GM23338 (cell line): ENCODE measurements around the gene KIAA1549. TPM values are rescaled to one million over a fixed set of nuclear protein-coding genes. Genes with fewer than 3 reads are reported as not detected.

Experiments
- CREB1 ChIP-seq: fragments of 250-450 bp; sonication (Bioruptor Pico); IDR thresholded peaks from 2 replicates; pipeline ENCODE4 v1.5.0; 2020; ENCODE audit warnings: low read depth, mild to moderate bottlenecking, moderate library complexity
- EZH2 ChIP-seq: fragments of 200-600 bp; sonication (generic); IDR thresholded peaks from one replicate; pipeline ENCODE4 v1.8.0; 2017; ENCODE audit warnings: antibody characterized with exemption, mild to moderate bottlenecking, low read depth; ENCODE audit not compliant: unreplicated experiment
- EZH2phosphoT487 ChIP-seq: fragments of 200-600 bp; sonication (generic); IDR thresholded peaks from one replicate; pipeline ENCODE4 v1.8.1; 2018; ENCODE audit warnings: antibody characterized with exemption; ENCODE audit not compliant: unreplicated experiment
- NANOG ChIP-seq: IDR thresholded peaks from 2 replicates; pipeline ENCODE4 v1.6.1; 2016; ENCODE audit warnings: antibody characterized with exemption, borderline replicate concordance
- STAT1 ChIP-seq: IDR thresholded peaks from one replicate; pipeline ENCODE4 v1.6.1; 2016; ENCODE audit warnings: antibody characterized with exemption; ENCODE audit not compliant: unreplicated experiment
- ZNF331 ChIP-seq: fragments of 250-450 bp; sonication (Bioruptor Pico); IDR thresholded peaks from 2 replicates; pipeline ENCODE4 v1.5.0; 2020; ENCODE audit warnings: low read depth, mild to moderate bottlenecking, moderate library complexity
- polyA plus RNA-seq: library from polyadenylated mRNA; unstranded; fragments of >200 nt; fragmentation: Nextera tagmentation; extraction: Ambion mirVana; gene quantifications from 2 replicates; pipeline ENCODE4 v1.2.1, GENCODE V29; 2016
- total RNA-seq: library from RNA; depleted of rRNA; stranded (reverse); fragments of >200 nt; shearing (Covaris generic); gene quantifications from 2 replicates; pipeline ENCODE4 v1.2.3, GENCODE V29; 2014
- TF ChIP-seq, protein P1 (sequence below): fragments of 250-450 bp; sonication (Bioruptor Pico); IDR thresholded peaks from 2 replicates; pipeline ENCODE4 v1.5.0; 2020; ENCODE audit warnings: mild to moderate bottlenecking, moderate library complexity
- TF ChIP-seq, protein P2 (sequence below): IDR thresholded peaks from one replicate; pipeline ENCODE4 v1.6.1; 2018; ENCODE audit warnings: antibody characterized with exemption; ENCODE audit not compliant: unreplicated experiment

Gene KIAA1549
- total and polyA plus RNA-seq, 2 experiments from 2014 or later: 3.6 to 13.5 TPM

DNA sequence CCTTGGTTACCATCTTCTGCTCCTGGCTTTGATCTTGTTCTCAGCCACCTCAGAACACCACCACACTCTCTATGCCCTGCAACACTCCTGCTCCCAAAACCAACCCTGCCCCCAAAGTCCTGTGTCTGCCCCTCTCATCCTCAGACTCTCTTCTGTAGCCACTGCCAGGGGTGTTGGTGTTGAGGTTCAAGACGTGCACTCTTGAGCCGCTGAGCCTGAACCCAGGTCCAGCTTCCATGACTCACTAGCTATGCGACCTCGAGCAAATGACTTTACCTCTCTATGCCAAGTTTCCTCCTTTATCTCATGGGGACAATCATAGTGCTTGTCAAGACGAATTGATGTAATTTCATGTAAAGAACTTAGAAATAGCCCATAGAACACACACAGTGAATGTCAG lies 182.4 kb downstream of the KIAA1549 start (continued):
- TF ChIP-seq, protein P1, sequence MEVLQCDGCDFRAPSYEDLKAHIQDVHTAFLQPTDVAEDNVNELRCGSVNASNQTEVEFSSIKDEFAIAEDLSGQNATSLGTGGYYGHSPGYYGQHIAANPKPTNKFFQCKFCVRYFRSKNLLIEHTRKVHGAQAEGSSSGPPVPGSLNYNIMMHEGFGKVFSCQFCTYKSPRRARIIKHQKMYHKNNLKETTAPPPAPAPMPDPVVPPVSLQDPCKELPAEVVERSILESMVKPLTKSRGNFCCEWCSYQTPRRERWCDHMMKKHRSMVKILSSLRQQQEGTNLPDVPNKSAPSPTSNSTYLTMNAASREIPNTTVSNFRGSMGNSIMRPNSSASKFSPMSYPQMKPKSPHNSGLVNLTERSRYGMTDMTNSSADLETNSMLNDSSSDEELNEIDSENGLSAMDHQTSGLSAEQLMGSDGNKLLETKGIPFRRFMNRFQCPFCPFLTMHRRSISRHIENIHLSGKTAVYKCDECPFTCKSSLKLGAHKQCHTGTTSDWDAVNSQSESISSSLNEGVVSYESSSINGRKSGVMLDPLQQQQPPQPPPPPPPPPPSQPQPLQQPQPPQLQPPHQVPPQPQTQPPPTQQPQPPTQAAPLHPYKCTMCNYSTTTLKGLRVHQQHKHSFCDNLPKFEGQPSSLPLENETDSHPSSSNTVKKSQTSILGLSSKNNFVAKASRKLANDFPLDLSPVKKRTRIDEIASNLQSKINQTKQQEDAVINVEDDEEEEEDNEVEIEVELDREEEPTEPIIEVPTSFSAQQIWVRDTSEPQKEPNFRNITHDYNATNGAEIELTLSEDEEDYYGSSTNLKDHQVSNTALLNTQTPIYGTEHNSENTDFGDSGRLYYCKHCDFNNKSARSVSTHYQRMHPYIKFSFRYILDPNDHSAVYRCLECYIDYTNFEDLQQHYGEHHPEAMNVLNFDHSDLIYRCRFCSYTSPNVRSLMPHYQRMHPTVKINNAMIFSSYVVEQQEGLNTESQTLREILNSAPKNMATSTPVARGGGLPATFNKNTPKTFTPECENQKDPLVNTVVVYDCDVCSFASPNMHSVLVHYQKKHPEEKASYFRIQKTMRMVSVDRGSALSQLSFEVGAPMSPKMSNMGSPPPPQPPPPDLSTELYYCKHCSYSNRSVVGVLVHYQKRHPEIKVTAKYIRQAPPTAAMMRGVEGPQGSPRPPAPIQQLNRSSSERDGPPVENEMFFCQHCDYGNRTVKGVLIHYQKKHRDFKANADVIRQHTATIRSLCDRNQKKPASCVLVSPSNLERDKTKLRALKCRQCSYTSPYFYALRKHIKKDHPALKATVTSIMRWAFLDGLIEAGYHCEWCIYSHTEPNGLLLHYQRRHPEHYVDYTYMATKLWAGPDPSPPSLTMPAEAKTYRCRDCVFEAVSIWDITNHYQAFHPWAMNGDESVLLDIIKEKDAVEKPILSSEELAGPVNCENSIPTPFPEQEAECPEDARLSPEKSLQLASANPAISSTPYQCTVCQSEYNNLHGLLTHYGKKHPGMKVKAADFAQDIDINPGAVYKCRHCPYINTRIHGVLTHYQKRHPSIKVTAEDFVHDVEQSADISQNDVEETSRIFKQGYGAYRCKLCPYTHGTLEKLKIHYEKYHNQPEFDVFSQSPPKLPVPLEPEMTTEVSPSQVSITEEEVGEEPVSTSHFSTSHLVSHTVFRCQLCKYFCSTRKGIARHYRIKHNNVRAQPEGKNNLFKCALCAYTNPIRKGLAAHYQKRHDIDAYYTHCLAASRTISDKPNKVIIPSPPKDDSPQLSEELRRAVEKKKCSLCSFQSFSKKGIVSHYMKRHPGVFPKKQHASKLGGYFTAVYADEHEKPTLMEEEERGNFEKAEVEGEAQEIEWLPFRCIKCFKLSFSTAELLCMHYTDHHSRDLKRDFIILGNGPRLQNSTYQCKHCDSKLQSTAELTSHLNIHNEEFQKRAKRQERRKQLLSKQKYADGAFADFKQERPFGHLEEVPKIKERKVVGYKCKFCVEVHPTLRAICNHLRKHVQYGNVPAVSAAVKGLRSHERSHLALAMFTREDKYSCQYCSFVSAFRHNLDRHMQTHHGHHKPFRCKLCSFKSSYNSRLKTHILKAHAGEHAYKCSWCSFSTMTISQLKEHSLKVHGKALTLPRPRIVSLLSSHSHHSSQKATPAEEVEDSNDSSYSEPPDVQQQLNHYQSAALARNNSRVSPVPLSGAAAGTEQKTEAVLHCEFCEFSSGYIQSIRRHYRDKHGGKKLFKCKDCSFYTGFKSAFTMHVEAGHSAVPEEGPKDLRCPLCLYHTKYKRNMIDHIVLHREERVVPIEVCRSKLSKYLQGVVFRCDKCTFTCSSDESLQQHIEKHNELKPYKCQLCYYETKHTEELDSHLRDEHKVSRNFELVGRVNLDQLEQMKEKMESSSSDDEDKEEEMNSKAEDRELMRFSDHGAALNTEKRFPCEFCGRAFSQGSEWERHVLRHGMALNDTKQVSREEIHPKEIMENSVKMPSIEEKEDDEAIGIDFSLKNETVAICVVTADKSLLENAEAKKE (CRISPR knock-in tag): no peak
- TF ChIP-seq EZH2: no peak
- no peak for TF ChIP-seq CREB1
- no peak for TF ChIP-seq EZH2phosphoT487
- TF ChIP-seq, protein P2, sequence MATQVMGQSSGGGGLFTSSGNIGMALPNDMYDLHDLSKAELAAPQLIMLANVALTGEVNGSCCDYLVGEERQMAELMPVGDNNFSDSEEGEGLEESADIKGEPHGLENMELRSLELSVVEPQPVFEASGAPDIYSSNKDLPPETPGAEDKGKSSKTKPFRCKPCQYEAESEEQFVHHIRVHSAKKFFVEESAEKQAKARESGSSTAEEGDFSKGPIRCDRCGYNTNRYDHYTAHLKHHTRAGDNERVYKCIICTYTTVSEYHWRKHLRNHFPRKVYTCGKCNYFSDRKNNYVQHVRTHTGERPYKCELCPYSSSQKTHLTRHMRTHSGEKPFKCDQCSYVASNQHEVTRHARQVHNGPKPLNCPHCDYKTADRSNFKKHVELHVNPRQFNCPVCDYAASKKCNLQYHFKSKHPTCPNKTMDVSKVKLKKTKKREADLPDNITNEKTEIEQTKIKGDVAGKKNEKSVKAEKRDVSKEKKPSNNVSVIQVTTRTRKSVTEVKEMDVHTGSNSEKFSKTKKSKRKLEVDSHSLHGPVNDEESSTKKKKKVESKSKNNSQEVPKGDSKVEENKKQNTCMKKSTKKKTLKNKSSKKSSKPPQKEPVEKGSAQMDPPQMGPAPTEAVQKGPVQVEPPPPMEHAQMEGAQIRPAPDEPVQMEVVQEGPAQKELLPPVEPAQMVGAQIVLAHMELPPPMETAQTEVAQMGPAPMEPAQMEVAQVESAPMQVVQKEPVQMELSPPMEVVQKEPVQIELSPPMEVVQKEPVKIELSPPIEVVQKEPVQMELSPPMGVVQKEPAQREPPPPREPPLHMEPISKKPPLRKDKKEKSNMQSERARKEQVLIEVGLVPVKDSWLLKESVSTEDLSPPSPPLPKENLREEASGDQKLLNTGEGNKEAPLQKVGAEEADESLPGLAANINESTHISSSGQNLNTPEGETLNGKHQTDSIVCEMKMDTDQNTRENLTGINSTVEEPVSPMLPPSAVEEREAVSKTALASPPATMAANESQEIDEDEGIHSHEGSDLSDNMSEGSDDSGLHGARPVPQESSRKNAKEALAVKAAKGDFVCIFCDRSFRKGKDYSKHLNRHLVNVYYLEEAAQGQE: no peak
- TF ChIP-seq NANOG: no peak
- TF ChIP-seq ZNF331 (CRISPR knock-in tag): no peak
- no peak for TF ChIP-seq STAT1
